B cell (primary cell): ENCODE measurements around the gene IGF2BP1. TPM values are rescaled to one million over a fixed set of nuclear protein-coding genes. Genes with fewer than 3 reads are reported as not detected.

ENCODE experiments used
- ATAC-seq: fragments of 200-7000 bp; cut with Tn5 transposase; one replicate; pipeline ENCODE4 v1.10.0; 2021; ENCODE audit warnings: low read depth, mild to moderate bottlenecking, moderate number of reproducible peaks, moderate library complexity
- CTCF ChIA-PET: fragments of 350-600 bp; sonication (Branson Sonifier 250); formaldehyde crosslinking; loops from one replicate; lab custom pipeline; 2021; ENCODE audit warnings: antibody characterized with exemption, inconsistent platforms; lab: Charles Lee
- POLR2A ChIA-PET: fragments of 350-600 bp; sonication (Branson Sonifier 250); formaldehyde crosslinking; loops from one replicate; lab custom pipeline; 2021; ENCODE audit warnings: antibody characterized with exemption; lab: Charles Lee
- DNase-seq: peaks from one replicate; pipeline ENCODE4 v3.0.0; 2013
- H2AFZ ChIP-seq: 2 replicates; pipeline ENCODE4 v1.6.1; 2012; ENCODE audit warnings: mild to moderate bottlenecking, low read depth, low read length; ENCODE audit not compliant: insufficient read depth, poor library complexity, severe bottlenecking
- H3K27ac ChIP-seq, 2 donors: 1 replicate in 1 of 2; 2 replicates in 1 of 2; pipeline ENCODE4 v1.5.1; 2012 to 2013; ENCODE audit warnings: low read length in 2 of 2, mild to moderate bottlenecking in 2 of 2, moderate library complexity in 1 of 2
- H3K27me3 ChIP-seq, 4 experiments: fragments of 200-600 bp in 1 of 4; sonication (generic) in 1 of 4; replicated peaks in 1 of 4; 1 replicate in 2 of 4; 2 replicates in 2 of 4; pipeline versions ENCODE4 v1.6.1 to v1.7.0; 2013 to 2016; ENCODE audit warnings: low read length in 3 of 4, mild to moderate bottlenecking in 2 of 4, mixed read lengths in 1 of 4, moderate library complexity in 1 of 4; ENCODE audit not compliant: insufficient read depth in 4 of 4, control insufficient read depth in 3 of 4; ENCODE audit errors: control extremely low read depth in 1 of 4
- H3K36me3 ChIP-seq, 2 experiments: replicated peaks in 1 of 2; 1 replicate in 1 of 2; 2 replicates in 1 of 2; pipeline versions ENCODE4 v1.6.1 to v1.7.1; 2013; ENCODE audit warnings: low read length in 1 of 2; ENCODE audit not compliant: insufficient read depth in 2 of 2, control insufficient read depth in 1 of 2; ENCODE audit errors: control extremely low read depth in 1 of 2, extremely low read depth in 1 of 2
- H3K4me1 ChIP-seq, 2 donors: fragments of 200-600 bp in 1 of 2; sonication (generic) in 1 of 2; 1 replicate in 1 of 2; 2 replicates in 1 of 2; pipeline versions ENCODE4 v1.5.1 to v1.6.1; 2013 to 2017; ENCODE audit warnings: low read length in 2 of 2; ENCODE audit not compliant: control insufficient read depth in 2 of 2, insufficient read depth in 2 of 2
- H3K4me2 ChIP-seq: replicated peaks from 2 replicates; pipeline ENCODE3; 2012; ENCODE audit warnings: mild to moderate bottlenecking, low read depth, low read length; ENCODE audit not compliant: poor library complexity, severe bottlenecking
- H3K4me3 ChIP-seq, 5 experiments: fragments of 200-600 bp in 1 of 5; sonication (generic) in 1 of 5; 1 replicate in 3 of 5; 2 replicates in 2 of 5; pipeline versions ENCODE4 v1.5.1 to v1.7.0; 2011 to 2016; ENCODE audit warnings: low read length in 4 of 5, mild to moderate bottlenecking in 4 of 5, low read depth in 2 of 5, control low read depth in 1 of 5, moderate library complexity in 1 of 5; ENCODE audit not compliant: insufficient read depth in 1 of 5; ENCODE audit errors: control extremely low read depth in 1 of 5, extremely low read depth in 1 of 5
- H3K79me2 ChIP-seq: fragments of 200-600 bp; sonication (generic); one replicate; pipeline ENCODE4 v1.6.0; 2016; ENCODE audit warnings: low read length; ENCODE audit not compliant: control insufficient read depth, insufficient read depth
- H3K9ac ChIP-seq: fragments of 200-600 bp; sonication (generic); 2 replicates; pipeline ENCODE4 v1.6.1; 2017; ENCODE audit warnings: mild to moderate bottlenecking, low read length, moderate library complexity
- H3K9me3 ChIP-seq, 3 donors: one replicate each; pipeline versions ENCODE4 v1.6.1 to v1.7.1; 2013; ENCODE audit warnings: low read length in 2 of 3; ENCODE audit not compliant: control insufficient read depth in 2 of 3, insufficient read depth in 1 of 3; ENCODE audit errors: control extremely low read depth in 1 of 3
- H4K20me1 ChIP-seq: 2 replicates; pipeline ENCODE4 v1.6.0; 2012; ENCODE audit warnings: mild to moderate bottlenecking, low read length; ENCODE audit not compliant: insufficient read depth, control insufficient read depth, poor library complexity, severe bottlenecking
- H3K27ac Mint-ChIP-seq: one replicate; pipeline ENCODE4 v1.8.0; 2021; ENCODE audit warnings: mixed read lengths
- H3K27me3 Mint-ChIP-seq: one replicate; pipeline ENCODE4 v1.8.0; 2021; ENCODE audit warnings: mixed read lengths
- H3K4me1 Mint-ChIP-seq: one replicate; pipeline ENCODE4 v1.8.0; 2021; ENCODE audit warnings: mixed read lengths
- H3K4me3 Mint-ChIP-seq: one replicate; pipeline ENCODE4 v1.8.0; 2021; ENCODE audit warnings: mixed read lengths
- H3K9me3 Mint-ChIP-seq: one replicate; pipeline ENCODE4 v1.8.0; 2022; ENCODE audit warnings: mixed read lengths; ENCODE audit not compliant: insufficient read depth
- EZH2 ChIP-seq: IDR thresholded peaks from 2 replicates; pipeline ENCODE4 v1.6.1; 2012; ENCODE audit warnings: borderline replicate concordance, low read depth, mild to moderate bottlenecking, moderate library complexity, low read length; ENCODE audit not compliant: insufficient read depth, poor library complexity, severe bottlenecking
- WGBS: methylation state at CpG from one replicate; pipeline ENCODE4 v1.1.5; 2013; ENCODE audit warnings: missing lambda C conversion rate; ENCODE audit not compliant: insufficient coverage; 5-methylcytosine and 5-hydroxymethylcytosine counted together
- intact Hi-C: fragments of 100-400 bp; cut with micrococcal nuclease; formaldehyde crosslinking; loops from one replicate; pipeline ENCODE4 v1.10.0; 2022
- polyA plus RNA-seq: library from polyadenylated mRNA; depleted of rRNA; stranded (reverse); fragments of >200 nt; gene quantifications from 2 replicates; pipeline ENCODE4 v1.2.3, GENCODE V29; 2012
- total RNA-seq, 2 donors: library from RNA; stranded (reverse); fragments of 120-200 nt in 1 of 2; gene quantifications; 1 replicate in 1 of 2; 2 replicates in 1 of 2; pipeline versions ENCODE4 v1.2.3 to v1.2.4, GENCODE V29; 2013 to 2022
- TF ChIP-seq, protein P1 (sequence below): fragments of 200-600 bp; IDR thresholded peaks from one replicate; pipeline ENCODE4 v1.8.0; 2022; ENCODE audit warnings: antibody characterized with exemption, mild to moderate bottlenecking

Gene IGF2BP1
- total and polyA plus RNA-seq, 2 donors (not counting 1 experiment from before 2014, with no cell fraction given): not detected

DNA sequence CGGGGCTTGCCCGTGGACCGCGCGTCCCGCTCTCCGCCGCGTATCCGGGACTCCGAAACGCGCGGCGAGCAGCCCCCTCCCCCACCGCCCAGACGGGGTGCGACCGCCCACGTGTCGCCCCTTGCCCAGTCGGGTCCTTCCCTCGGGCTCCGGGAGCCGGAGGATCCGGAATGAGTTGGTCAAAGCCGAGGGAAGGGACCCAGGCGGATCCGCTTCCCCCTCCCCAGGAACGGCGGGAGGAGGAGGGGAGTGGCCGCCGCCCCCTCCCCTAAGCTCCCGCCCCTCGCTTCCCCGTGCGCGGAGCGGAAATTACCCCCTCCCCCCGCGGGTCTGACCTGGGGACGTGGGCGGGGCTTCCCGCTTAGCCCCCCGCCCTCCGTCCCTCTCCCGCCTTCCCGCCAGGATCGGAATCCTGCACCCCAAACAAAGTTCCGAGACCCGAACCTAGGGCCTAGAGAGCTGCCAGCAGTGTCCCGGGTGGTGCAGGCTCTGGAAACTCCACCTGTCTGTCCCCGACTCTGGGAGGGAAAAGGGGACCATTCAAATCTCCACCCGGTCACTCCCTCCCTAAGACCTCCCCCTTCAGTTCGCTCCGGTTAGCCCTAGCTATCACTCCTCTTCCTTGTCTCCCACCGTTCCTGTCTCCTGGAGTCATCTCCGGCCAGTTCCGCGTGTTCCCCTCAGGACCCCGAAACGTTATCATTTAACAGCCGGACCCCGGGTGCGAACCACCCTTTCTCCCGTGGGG, 1.0 kb upstream of the IGF2BP1 start:
- ChIA-PET CTCF (no interaction called here), POLR2A (no interaction called here)
- Histone ChIP-seq H2AFZ (peak overlapping the region; percentile 48), H3K36me3 (no peaks in the 10 kb centered on the region), H4K20me1 (no peaks in the 10 kb centered on the region), H3K79me2 (no peaks in the 10 kb centered on the region), H3K9ac (peak overlapping the region; percentile 65), H3K4me2 (peak overlapping the region; percentile 84), H3K27ac (no peak overlapping the region), H3K27me3 (peaks cover 2 to 73% (median 66%) of the 10 kb centered on the region in 4 experiments), H3K4me3 (peak overlapping the region in 4 of 5 experiments; percentile 14 to 62 (median 42)), H3K4me1 (peaks cover 38 to 40% of the 10 kb centered on the region in 2 donors), H3K9me3 (peaks cover 2 to 35% (median 3%) of the 10 kb centered on the region in 3 donors)
- Mint-ChIP-seq H3K27ac (peak overlapping the region; percentile 70), H3K4me3 (peak overlapping the region; percentile 84), H3K9me3 (peaks cover 3% of the 10 kb centered on the region), H3K4me1 (peaks cover 33% of the 10 kb centered on the region), H3K27me3 (peaks cover 83% of the 10 kb centered on the region)
- DNase-seq (peak; percentile 63), ATAC-seq (peak; percentile 28)
- intact Hi-C loops: loop anchor here (10.0 kb wide), 1 partner anchor 271 kb away; the partner anchor contains the start of genes HOXB13, PRAC1 and PRAC2
- TF ChIP-seq EZH2: no peak
- TF ChIP-seq, protein P1, sequence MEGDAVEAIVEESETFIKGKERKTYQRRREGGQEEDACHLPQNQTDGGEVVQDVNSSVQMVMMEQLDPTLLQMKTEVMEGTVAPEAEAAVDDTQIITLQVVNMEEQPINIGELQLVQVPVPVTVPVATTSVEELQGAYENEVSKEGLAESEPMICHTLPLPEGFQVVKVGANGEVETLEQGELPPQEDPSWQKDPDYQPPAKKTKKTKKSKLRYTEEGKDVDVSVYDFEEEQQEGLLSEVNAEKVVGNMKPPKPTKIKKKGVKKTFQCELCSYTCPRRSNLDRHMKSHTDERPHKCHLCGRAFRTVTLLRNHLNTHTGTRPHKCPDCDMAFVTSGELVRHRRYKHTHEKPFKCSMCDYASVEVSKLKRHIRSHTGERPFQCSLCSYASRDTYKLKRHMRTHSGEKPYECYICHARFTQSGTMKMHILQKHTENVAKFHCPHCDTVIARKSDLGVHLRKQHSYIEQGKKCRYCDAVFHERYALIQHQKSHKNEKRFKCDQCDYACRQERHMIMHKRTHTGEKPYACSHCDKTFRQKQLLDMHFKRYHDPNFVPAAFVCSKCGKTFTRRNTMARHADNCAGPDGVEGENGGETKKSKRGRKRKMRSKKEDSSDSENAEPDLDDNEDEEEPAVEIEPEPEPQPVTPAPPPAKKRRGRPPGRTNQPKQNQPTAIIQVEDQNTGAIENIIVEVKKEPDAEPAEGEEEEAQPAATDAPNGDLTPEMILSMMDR: no peak
- 5% methylated on average over 49 of the region's 66 CpGs for WGBS

DNA sequence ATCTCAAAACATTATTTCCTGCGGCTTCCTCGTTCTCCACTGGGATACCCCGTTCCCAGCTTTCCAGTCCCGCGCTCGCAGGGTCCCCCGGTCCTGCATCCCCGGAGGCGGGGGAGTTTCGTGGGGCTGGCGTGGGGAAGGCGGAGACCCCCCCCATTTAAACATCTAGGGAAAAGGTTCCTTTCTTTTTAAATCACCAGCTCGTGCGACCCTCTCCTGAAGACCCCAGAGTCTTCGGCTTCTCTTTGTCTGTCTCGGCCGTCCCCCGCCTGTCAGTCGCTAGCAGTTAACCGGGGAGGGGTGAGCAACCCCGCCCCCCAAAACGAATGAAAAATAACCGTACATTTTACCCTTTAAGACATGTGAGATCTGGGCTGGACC, 473 bp upstream of the IGF2BP1 start:
- ATAC-seq (no peak), DNase-seq (no peak)
- Mint-ChIP-seq H3K27ac (no peak overlapping the region), H3K9me3 (peaks cover 3% of the 10 kb centered on the region), H3K27me3 (peaks cover 88% of the 10 kb centered on the region), H3K4me1 (peaks cover 33% of the 10 kb centered on the region), H3K4me3 (peak overlapping the region; percentile 84)
- ChIA-PET POLR2A (no interaction called here), CTCF (no interaction called here)
- H3K79me2 ChIP-seq: no peaks in the 10 kb centered on the region
- no peaks in the 10 kb centered on the region for H3K36me3 ChIP-seq
- TF ChIP-seq EZH2: no peak
- TF ChIP-seq, protein P1: no peak
- no peaks in the 10 kb centered on the region for H4K20me1 ChIP-seq
- no peak overlapping the region for H3K27ac ChIP-seq
- peaks cover 2 to 35% (median 2%) of the 10 kb centered on the region in 3 donors for H3K9me3 ChIP-seq
- H3K9ac ChIP-seq: peak overlapping the region; percentile 65
- intact Hi-C loops: loop anchor here (10.0 kb wide), 1 partner anchor 272 kb away; the partner anchor contains the start of genes HOXB13, PRAC1 and PRAC2
- peaks cover 38 to 40% of the 10 kb centered on the region in 2 donors for H3K4me1 ChIP-seq
- H3K4me3 ChIP-seq: peak overlapping the region in 3 of 5 experiments; percentile 33 to 62 (median 50)
- WGBS: 3% methylated on average over 10 of the region's 23 CpGs
- H3K4me2 ChIP-seq: peak overlapping the region; percentile 84
- peak overlapping the region; percentile 48 for H2AFZ ChIP-seq
- H3K27me3 ChIP-seq: peaks cover 4 to 78% (median 69%) of the 10 kb centered on the region in 4 experiments
